Body of pancreas (tissue), 4 donors: ENCODE results near the gene LYZL6. TPM values are rescaled to one million over a fixed set of nuclear protein-coding genes. Genes with fewer than 3 reads are reported as not detected.

Source experiments
- ATAC-seq: fragments of 150-250 bp; one replicate; pipeline ENCODE4 v1.9.1; 2016
- DNase-seq, 4 donors: peaks; one replicate each; pipeline ENCODE4 v3.0.0-alpha.2; 2019
- H3K27ac ChIP-seq, 4 donors: fragments of 200-600 bp; sonication (generic); 1 replicate in 3 of 4; 2 replicates in 1 of 4; pipeline versions ENCODE4 v1.5.1 to v1.6.1; 2016 to 2019; ENCODE audit warnings: mild to moderate bottlenecking in 1 of 4, mixed read lengths in 1 of 4, moderate library complexity in 1 of 4
- H3K27me3 ChIP-seq, 2 donors: fragments of 200-600 bp; sonication (generic); one replicate each; pipeline ENCODE4 v1.6.0; 2016; ENCODE audit warnings: mild to moderate bottlenecking in 1 of 2
- H3K36me3 ChIP-seq, 2 donors: fragments of 200-600 bp; sonication (generic); replicated peaks in 1 of 2; 2 replicates each; pipeline ENCODE4 v1.5.1; 2016; ENCODE audit warnings: low read depth in 2 of 2; ENCODE audit not compliant: insufficient read depth in 1 of 2
- H3K4me1 ChIP-seq: fragments of 200-600 bp; sonication (generic); one replicate; pipeline ENCODE4 v1.6.0; 2016
- H3K4me3 ChIP-seq, 2 donors: fragments of 200-600 bp; sonication (generic); 1 replicate in 1 of 2; 2 replicates in 1 of 2; pipeline ENCODE4 v1.5.1; 2016 to 2019
- H3K9me3 ChIP-seq, 3 donors: fragments of 200-600 bp; sonication (generic); 1 replicate in 2 of 3; 2 replicates in 1 of 3; pipeline ENCODE4 v1.5.1; 2016
- POLR2A ChIP-seq, 3 donors: fragments of 450-650 bp; IDR thresholded peaks; one replicate each; pipeline ENCODE4 v1.6.1; 2016; ENCODE audit warnings: antibody characterized with exemption in 3 of 3, mild to moderate bottlenecking in 2 of 3
- WGBS, 2 donors: methylation state at CpG; one replicate each; pipeline ENCODE4 v1.1.5; 2017; 5-methylcytosine and 5-hydroxymethylcytosine counted together
- intact Hi-C: fragments of 100-400 bp; cut with DNase I; formaldehyde crosslinking; loops from one replicate; pipeline ENCODE4 v1.15.1; 2023
- total RNA-seq, 2 donors: library from RNA; depleted of rRNA; stranded (reverse); fragments of >200 nt; gene quantifications; one replicate each; pipeline ENCODE4 v1.1.0, GENCODE V29; 2016
- TF ChIP-seq, protein P1 (sequence below), 7 experiments: fragments of 450-650 bp in 4 of 7; fragments of 200-600 bp in 3 of 7; sonication (generic) in 3 of 7; IDR thresholded peaks; one replicate each; pipeline ENCODE4 v1.5.1; 2016 to 2019; ENCODE audit warnings: antibody characterized with exemption in 7 of 7

Gene LYZL6
- total RNA-seq, 2 donors from 2014 or later: not detected

DNA sequence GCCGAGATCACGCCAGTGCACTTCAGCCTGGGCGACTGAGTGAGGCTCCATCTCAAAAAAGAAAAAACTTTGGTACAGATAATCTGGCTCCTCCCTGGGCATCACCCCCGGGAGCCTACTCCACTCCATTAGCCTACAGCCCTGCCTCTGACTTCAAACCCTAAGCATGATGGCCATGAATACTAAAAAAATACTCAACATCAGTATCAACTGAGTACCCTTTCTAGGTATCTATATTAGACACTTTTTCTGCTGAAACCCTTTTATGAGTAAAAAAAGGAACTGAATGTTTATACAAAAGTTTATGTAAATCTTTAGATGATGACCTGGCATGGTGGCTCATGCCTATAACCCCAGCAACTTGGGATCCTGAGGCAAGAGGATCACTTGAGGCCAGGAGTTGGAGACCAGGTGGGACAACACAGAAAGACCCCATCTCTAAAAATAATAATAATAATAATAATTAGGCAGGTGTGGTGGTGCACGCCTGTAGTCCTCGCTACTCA, 19.9 kb downstream of the LYZL6 start:
- no peak overlapping the region for H3K27ac ChIP-seq
- H3K4me3 ChIP-seq: no peak overlapping the region
- 91 to 92% methylated on average over 6 of the region's 6 CpGs for WGBS, 2 donors
- H3K36me3 ChIP-seq: no peaks in the 10 kb centered on the region
- H3K4me1 ChIP-seq: no peaks in the 10 kb centered on the region
- TF ChIP-seq POLR2A (IDR thresholded peaks at IDR 0.05): no peak
- DNase-seq (no peak), ATAC-seq (no peak)
- H3K9me3 ChIP-seq: no peaks in the 10 kb centered on the region
- H3K27me3 ChIP-seq: no peaks in the 10 kb centered on the region
- intact Hi-C loops: no loop called here

DNA sequence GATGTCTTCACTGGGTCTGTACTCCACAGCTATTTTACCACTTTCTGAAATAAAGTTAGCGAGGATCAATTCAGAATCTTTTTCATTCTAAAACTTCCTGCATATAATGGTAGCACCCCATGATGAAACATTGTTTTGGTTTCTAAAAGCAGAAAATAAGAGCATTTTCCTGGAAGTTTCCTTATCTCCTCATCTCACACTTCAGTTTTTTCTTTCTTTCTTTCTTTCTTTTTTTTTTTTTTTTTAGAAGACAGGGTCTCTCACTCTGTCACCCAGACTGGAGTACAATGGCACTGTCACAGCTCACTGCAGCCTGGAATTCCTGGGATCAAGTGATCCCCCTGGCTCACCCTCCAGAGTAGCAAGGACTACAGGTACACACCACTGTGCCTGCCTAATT, 23.3 kb downstream of the LYZL6 start:
- H3K9me3 ChIP-seq: no peaks in the 10 kb centered on the region
- no peak for TF ChIP-seq POLR2A (IDR thresholded peaks at IDR 0.05)
- TF ChIP-seq, protein P1, sequence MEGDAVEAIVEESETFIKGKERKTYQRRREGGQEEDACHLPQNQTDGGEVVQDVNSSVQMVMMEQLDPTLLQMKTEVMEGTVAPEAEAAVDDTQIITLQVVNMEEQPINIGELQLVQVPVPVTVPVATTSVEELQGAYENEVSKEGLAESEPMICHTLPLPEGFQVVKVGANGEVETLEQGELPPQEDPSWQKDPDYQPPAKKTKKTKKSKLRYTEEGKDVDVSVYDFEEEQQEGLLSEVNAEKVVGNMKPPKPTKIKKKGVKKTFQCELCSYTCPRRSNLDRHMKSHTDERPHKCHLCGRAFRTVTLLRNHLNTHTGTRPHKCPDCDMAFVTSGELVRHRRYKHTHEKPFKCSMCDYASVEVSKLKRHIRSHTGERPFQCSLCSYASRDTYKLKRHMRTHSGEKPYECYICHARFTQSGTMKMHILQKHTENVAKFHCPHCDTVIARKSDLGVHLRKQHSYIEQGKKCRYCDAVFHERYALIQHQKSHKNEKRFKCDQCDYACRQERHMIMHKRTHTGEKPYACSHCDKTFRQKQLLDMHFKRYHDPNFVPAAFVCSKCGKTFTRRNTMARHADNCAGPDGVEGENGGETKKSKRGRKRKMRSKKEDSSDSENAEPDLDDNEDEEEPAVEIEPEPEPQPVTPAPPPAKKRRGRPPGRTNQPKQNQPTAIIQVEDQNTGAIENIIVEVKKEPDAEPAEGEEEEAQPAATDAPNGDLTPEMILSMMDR (IDR thresholded peaks at IDR 0.05): no peak
- H3K4me1 ChIP-seq: no peaks in the 10 kb centered on the region
- no peaks in the 10 kb centered on the region for H3K27me3 ChIP-seq
- intact Hi-C loops: no loop called here
- H3K4me3 ChIP-seq: no peak overlapping the region
- 90 to 100% methylated on average over 1 of the region's 1 CpG for WGBS, 2 donors
- no peak overlapping the region for H3K27ac ChIP-seq
- ATAC-seq (no peak), DNase-seq (no peak)
- no peaks in the 10 kb centered on the region for H3K36me3 ChIP-seq

DNA sequence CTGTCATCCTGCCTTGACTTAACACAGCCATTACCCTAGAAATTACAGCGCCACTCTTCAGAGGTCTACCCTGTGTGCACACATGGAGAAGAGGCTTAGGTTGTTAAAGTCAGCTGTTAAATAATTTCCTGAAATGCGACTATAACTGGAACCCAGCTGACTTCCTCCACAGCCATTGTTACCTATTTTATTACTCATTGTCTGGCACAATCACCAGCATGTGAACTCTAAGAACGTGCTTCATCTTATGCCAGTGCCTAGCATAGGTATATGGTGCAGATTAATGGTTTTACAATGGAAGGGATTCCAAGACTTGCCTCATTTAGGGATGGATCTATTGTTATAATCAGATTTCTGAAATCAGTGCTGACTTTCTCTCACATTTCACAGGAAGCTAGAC, 24.8 kb downstream of the LYZL6 start:
- intact Hi-C loops: no loop called here

DNA sequence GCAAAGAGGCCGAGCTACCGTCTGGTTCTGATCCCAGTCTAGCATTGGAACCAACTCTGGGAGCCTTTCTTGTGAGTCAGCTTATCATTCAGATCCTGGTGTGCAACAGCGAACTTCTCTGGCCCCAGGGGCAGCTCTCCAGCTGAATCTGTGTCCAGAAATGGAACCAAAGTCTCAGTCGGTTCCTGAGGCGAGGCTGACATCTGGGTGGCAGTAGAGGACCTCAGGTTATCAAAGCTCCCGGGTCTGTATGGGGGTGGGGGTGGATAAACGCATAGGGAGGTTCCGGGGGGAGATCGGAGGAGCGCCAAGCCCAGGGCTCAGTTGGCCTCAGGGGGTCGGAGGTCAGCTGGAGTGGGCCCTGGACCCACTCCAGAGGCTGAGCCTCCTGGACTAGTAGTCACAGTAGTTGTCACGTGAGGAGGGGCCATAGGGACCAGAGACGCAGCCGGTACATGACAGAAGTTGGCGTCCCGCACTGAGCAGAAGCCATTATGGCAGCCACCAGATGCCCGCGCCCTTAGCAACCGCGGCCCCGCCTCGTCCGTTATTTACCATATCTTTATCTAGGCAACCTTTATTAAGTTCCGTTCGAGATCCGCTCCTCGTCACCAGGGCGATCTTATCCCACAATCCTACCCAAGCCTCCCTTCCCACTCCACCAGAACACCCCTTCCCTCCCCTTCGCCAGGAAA, 25.8 kb downstream of the LYZL6 start:
- ATAC-seq (no peak), DNase-seq (no peak)
- Histone ChIP-seq H3K4me1 (no peaks in the 10 kb centered on the region), H3K4me3 (no peak overlapping the region), H3K27ac (no peak overlapping the region), H3K9me3 (no peaks in the 10 kb centered on the region), H3K27me3 (no peaks in the 10 kb centered on the region), H3K36me3 (no peaks in the 10 kb centered on the region)
- intact Hi-C loops: no loop called here
- 90% methylated on average over 24 to 27 of the region's 29 CpGs for WGBS, 2 donors
- TF ChIP-seq, protein P1 (IDR thresholded peaks at IDR 0.05): no peak
- TF ChIP-seq POLR2A (IDR thresholded peaks at IDR 0.05): no peak

More for the DNA sequence above, 24.8 kb downstream of the LYZL6 start:
- no peak for TF ChIP-seq POLR2A (IDR thresholded peaks at IDR 0.05)
- TF ChIP-seq, protein P1 (IDR thresholded peaks at IDR 0.05): no peak
- no peak for ATAC-seq
- Histone ChIP-seq H3K9me3 (no peaks in the 10 kb centered on the region), H3K27me3 (no peaks in the 10 kb centered on the region), H3K36me3 (no peaks in the 10 kb centered on the region), H3K4me1 (no peaks in the 10 kb centered on the region), H3K27ac (no peak overlapping the region), H3K4me3 (no peak overlapping the region)
- no peak for DNase-seq
- WGBS, 2 donors: 69 to 84% methylated on average over 3 of the region's 3 CpGs

DNA sequence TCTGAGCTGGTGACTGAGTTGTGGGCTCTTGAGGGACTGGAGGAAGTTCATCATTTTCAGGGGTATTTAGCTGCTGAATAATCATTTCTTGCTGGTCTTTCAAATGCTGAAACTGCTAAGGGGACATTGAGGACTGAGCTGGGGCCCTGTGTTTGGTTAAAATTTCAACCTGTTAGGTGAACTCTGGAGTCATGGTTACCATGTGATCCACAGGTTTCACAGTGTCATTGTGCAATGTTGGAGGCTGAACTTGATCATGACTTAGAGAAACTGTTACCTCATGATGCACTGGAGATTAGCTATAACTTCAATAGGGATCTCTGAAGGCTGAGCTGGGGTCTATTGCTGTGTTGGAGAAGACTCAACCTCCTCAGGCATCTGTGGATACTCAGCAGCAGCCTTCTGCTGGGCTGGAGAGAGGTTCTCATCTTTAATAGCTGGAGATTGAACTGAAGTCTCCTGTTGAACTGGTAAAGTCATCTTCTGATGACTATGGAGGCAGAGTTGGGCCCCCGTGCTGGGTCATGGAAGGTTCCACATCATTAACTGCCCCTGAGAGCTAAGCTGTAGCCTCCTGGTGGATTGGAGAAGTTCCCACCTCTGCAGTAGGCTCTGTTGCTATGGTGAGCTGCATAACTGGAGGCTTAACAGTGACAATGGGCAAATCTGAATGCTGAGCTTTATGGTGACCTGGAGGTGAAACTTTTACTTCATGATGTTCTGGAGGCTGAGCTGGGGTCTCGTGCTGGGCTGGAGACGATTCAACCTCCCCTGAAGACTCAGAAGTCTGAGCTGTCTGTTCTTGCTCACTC, 28.2 kb downstream of the LYZL6 start:
- Histone ChIP-seq H3K27ac (no peak overlapping the region), H3K36me3 (no peaks in the 10 kb centered on the region), H3K4me1 (no peaks in the 10 kb centered on the region), H3K27me3 (no peaks in the 10 kb centered on the region), H3K9me3 (no peaks in the 10 kb centered on the region), H3K4me3 (no peak overlapping the region)
- ATAC-seq: no peak
- WGBS, 2 donors: 58 to 67% methylated on average over 1 to 3 of the region's 3 CpGs
- TF ChIP-seq POLR2A (IDR thresholded peaks at IDR 0.05): no peak
- DNase-seq: no peak
- intact Hi-C loops: no loop called here
